Smooth muscle cell of the coronary artery (primary cell): ENCODE measurements around the gene ZNF430. TPM values are rescaled to one million over a fixed set of nuclear protein-coding genes. Genes with fewer than 3 reads are reported as not detected.

Source experiments
- total RNA-seq: library from RNA; depleted of rRNA; stranded (reverse); fragments of >200 nt; gene quantifications from 2 replicates; pipeline ENCODE4 v1.2.3, GENCODE V29; 2014; ENCODE audit warnings: low replicate concordance

Gene ZNF430
- 4.3 and 4.4 TPM in 2 replicates for total RNA-seq

GRCh38 chr19:21020298-21021227, at the start of gene ZNF430:
TSS of gene ZNF430 (plus strand) at chr19:21020657. CDS start at chr19:21020801, 144 bp downstream.

GRCh38 chr19:21082011-21082975, 61.8 kb downstream of the ZNF430 start, which contains the start of gene ZNF714:
TSS of gene ZNF714 (plus strand) at chr19:21082203. CDS start at chr19:21098269, 16,066 bp downstream.

Other genes starting within 250 kb of the ZNF430 start
- 0.82 and 1.3 TPM in 2 replicates for gene ZNF66, start 244.4 kb upstream of the ZNF430 start, total RNA-seq
- gene ZNF85, start 97.4 kb upstream of the ZNF430 start, total RNA-seq: 4.3 and 5.3 TPM in 2 replicates
- gene ZNF714, start 61.5 kb downstream of the ZNF430 start, total RNA-seq: 2.6 TPM in 2 replicates
- gene ZNF431, start 121.4 kb downstream of the ZNF430 start, total RNA-seq: 2.8 and 7.8 TPM in 2 replicates